ENCODE data around the gene SUCLA2.

- TF ChIP-seq CTCF (conservative IDR thresholded peaks at IDR 0.05; ENCODE audit: low read length), result no peak
- TF ChIP-seq EZH2phosphoT487 (IDR thresholded peaks at IDR 0.05; ENCODE audit: borderline replicate concordance), result no peak
Measured at GRCh38 chr13:48014359-48014758, 13.3 kb upstream of the SUCLA2 start.

Data from Loucy (cell line).